HepG2 (cell line): ENCODE results near the gene CD58. TPM values are rescaled to one million over a fixed set of nuclear protein-coding genes. Genes with fewer than 3 reads are reported as not detected.

Source experiments
- BRCA1 ChIP-seq: sonication (generic); formaldehyde crosslinking; IDR thresholded peaks from 2 replicates; pipeline ENCODE4 v1.4.0; 2020; ENCODE audit warnings: missing genetic modification reagents
- FOSL2 ChIP-seq: sonication (generic); formaldehyde crosslinking; IDR thresholded peaks from 2 replicates; pipeline ENCODE4 v1.4.0; 2020; ENCODE audit warnings: missing genetic modification reagents
- FOXP1 ChIP-seq, 2 experiments: fragments of 450-650 bp in 1 of 2; IDR thresholded peaks; 2 replicates each; pipeline ENCODE4 v1.6.1; 2017 to 2018; ENCODE audit warnings: antibody characterized with exemption in 1 of 2
- HNRNPK ChIP-seq: fragments of 200-400 bp; formaldehyde crosslinking; IDR thresholded peaks from 2 replicates; pipeline ENCODE4 v1.6.1; 2018; ENCODE audit warnings: low read length, low read depth, moderate library complexity, mild to moderate bottlenecking; ENCODE audit not compliant: poor library complexity, severe bottlenecking
- KDM5B ChIP-seq: sonication (generic); formaldehyde crosslinking; IDR thresholded peaks from 2 replicates; pipeline ENCODE4 v1.4.0; 2020; ENCODE audit warnings: missing genetic modification reagents, mild to moderate bottlenecking, borderline replicate concordance
- NONO ChIP-seq, 2 experiments: fragments of 450-650 bp in 1 of 2; sonication (generic) in 1 of 2; formaldehyde crosslinking in 1 of 2; IDR thresholded peaks in 1 of 2; conservative IDR thresholded peaks in 1 of 2; 2 replicates each; pipeline versions ENCODE4 v1.6.1 to v1.8.0; 2017 to 2022; ENCODE audit warnings: mild to moderate bottlenecking in 1 of 2, missing genetic modification reagents in 1 of 2, moderate library complexity in 1 of 2
- NR2F2 ChIP-seq: IDR thresholded peaks from 2 replicates; pipeline ENCODE4 v1.6.1; 2012; ENCODE audit warnings: low read depth, inconsistent platforms, borderline replicate concordance
- PITX1 ChIP-seq: sonication (generic); formaldehyde crosslinking; IDR thresholded peaks from 2 replicates; pipeline ENCODE4 v1.5.1; 2020; ENCODE audit warnings: mild to moderate bottlenecking, missing genetic modification reagents
- RARA ChIP-seq: IDR thresholded peaks from 2 replicates; pipeline ENCODE4 v1.6.1; 2016; ENCODE audit warnings: missing genetic modification reagents, missing compliant biosample characterization
- REL ChIP-seq: sonication (generic); formaldehyde crosslinking; conservative IDR thresholded peaks from 2 replicates; pipeline ENCODE4 v1.8.0; 2022; ENCODE audit warnings: mild to moderate bottlenecking, missing genetic modification reagents, moderate library complexity
- TEAD2 ChIP-seq: sonication (generic); formaldehyde crosslinking; IDR thresholded peaks from 2 replicates; pipeline ENCODE4 v1.9.0; 2021; ENCODE audit warnings: missing genetic modification reagents
- ZBTB40 ChIP-seq, 2 experiments: fragments of 450-650 bp in 1 of 2; sonication (generic) in 1 of 2; formaldehyde crosslinking in 1 of 2; IDR thresholded peaks; 2 replicates each; pipeline versions ENCODE4 v1.6.1 to v1.8.0; 2016 to 2022; ENCODE audit warnings: antibody characterized with exemption in 1 of 2, mild to moderate bottlenecking in 1 of 2, missing genetic modification reagents in 1 of 2
- ZFP1 ChIP-seq: IDR thresholded peaks from 2 replicates; pipeline ENCODE4 v1.6.1; 2016
- ZNF644 ChIP-seq: IDR thresholded peaks from 2 replicates; pipeline ENCODE4 v1.6.1; 2016; ENCODE audit warnings: low read depth
- ZNF710 ChIP-seq: sonication (generic); formaldehyde crosslinking; IDR thresholded peaks from 2 replicates; pipeline ENCODE4 v1.5.0; 2020; ENCODE audit warnings: mild to moderate bottlenecking, missing genetic modification reagents, borderline replicate concordance
- ZNF713 ChIP-seq: sonication (generic); formaldehyde crosslinking; IDR thresholded peaks from 2 replicates; pipeline ENCODE4 v1.4.0; 2020; ENCODE audit warnings: mild to moderate bottlenecking, missing genetic modification reagents
- ZNF780A ChIP-seq: sonication (generic); formaldehyde crosslinking; IDR thresholded peaks from 2 replicates; pipeline ENCODE4 v1.8.0; 2022; ENCODE audit warnings: mild to moderate bottlenecking, missing genetic modification reagents, moderate library complexity
- polyA plus RNA-seq, 8 experiments: library from polyadenylated mRNA; depleted of rRNA in 3 of 8; stranded (reverse) in 7 of 8; unstranded in 1 of 8; fragments of >200 nt; fragmentation: Illumina TruSeq in 4 of 8; extraction: Trizol in 4 of 8; gene quantifications; 2 replicates each; pipeline versions ENCODE4 v1.2.1 to v1.2.3, GENCODE V29; 2011 to 2016; ENCODE audit warnings: low read depth in 4 of 8, missing spikeins in 1 of 8, mixed read lengths in 1 of 8; ENCODE audit not compliant: insufficient read depth in 1 of 8
- total RNA-seq, 5 experiments: library from RNA; depleted of rRNA; stranded (reverse); fragments of >200 nt; fragmentation: Illumina TruSeq; extraction: Trizol; gene quantifications; 2 replicates each; pipeline ENCODE4 v1.2.3, GENCODE V29; 2016; ENCODE audit warnings: low read depth in 1 of 5
- TF ChIP-seq, protein P1 (sequence below): sonication (generic); formaldehyde crosslinking; IDR thresholded peaks from 2 replicates; pipeline ENCODE4 v1.8.1; 2023; ENCODE audit warnings: mild to moderate bottlenecking, missing genetic modification reagents, borderline replicate concordance

Gene CD58
- total and polyA plus RNA-seq, 2 of the 13 experiments (the other 11 are each of a cell fraction or from before 2014, with no cell fraction given): 9.4 to 13.5 TPM

DNA sequence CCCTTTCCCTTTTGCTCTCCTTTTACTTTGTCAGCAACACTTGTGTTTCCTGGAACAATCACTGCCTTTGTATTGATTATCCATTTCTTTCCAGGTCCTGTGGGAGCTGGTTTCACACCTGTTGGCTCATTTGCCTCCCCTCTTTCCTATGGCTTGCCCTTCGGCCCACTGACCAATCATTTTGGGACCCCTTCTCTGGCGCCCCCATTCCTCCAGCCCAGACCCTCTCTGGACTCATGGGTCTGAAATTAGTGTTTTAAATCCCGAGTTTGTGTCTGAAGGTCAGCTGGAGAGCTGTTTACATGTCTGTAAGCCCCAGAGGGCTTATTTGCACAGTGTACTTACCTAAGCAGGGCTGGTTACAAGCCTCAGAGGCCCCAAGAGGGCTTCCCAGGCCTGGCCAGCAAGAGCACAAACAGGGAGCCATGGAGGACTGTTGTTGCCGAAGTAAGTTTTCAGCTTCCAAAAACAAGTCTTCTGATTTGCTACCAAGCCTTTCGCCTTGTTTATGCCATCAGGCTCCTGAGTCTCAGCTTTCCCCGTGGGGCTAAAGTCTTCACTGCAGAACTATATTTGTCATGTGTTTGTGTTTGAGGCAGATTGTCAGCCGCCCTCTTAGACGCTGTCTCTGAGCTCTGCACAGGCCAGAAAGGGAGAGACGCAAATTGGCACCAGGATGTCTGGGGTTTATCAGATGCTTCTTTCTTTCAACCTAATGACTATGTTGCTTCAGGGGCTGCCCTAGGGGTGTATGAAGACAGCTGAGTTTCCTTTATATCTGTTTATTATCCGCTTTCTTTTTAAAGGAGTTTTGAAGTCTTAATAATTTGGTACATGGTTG is 104.8 kb downstream of the CD58 start (continued):
- TF ChIP-seq ZBTB40 (IDR thresholded peaks at IDR 0.05) (no peak), ZBTB40 (CRISPR knock-in tag; IDR thresholded peaks at IDR 0.05) (peak; percentile 56), REL (no peak), ZFP1 (CRISPR knock-in tag) (no peak), ZNF710 (CRISPR knock-in tag) (peak; percentile 89), FOXP1 (IDR thresholded peaks at IDR 0.05) (peak; percentile 59; the same call in 1 of the 2 replicates), FOXP1 (CRISPR knock-in tag; IDR thresholded peaks at IDR 0.05) (peak; percentile 87), RARA (CRISPR knock-in tag) (peak; percentile 88), ZNF780A (CRISPR knock-in tag) (no peak), PITX1 (CRISPR knock-in tag) (peak; percentile 97), ZNF644 (CRISPR knock-in tag) (peak; percentile 47; the same call in 1 of the 2 replicates), NR2F2 (peak; percentile 70; the same call in 1 of the 2 replicates), BRCA1 (CRISPR knock-in tag) (0 out of 2 replicates have a peak, but pooled peaks have one; percentile 93), NONO (IDR thresholded peaks at IDR 0.05) (no peak), NONO (CRISPR knock-in tag; conservative IDR thresholded peaks at IDR 0.05) (peak; percentile 74), KDM5B (CRISPR knock-in tag) (peak; percentile 54; the same call in 1 of the 2 replicates), ZNF713 (no peak), HNRNPK (no peak), FOSL2 (CRISPR knock-in tag) (peak; percentile 67), TEAD2 (CRISPR knock-in tag) (no peak)
- TF ChIP-seq, protein P1, sequence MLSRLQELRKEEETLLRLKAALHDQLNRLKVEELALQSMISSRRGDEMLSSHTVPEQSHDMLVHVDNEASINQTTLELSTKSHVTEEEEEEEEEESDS: no peak
